Skeletal muscle satellite cell (primary cell): ENCODE measurements around the gene KLK10.

ENCODE experiments used
- H3K27me3 ChIP-seq: 2 replicates; pipeline ENCODE4 v1.7.0; 2013; ENCODE audit warnings: low read length; ENCODE audit not compliant: control insufficient read depth, insufficient read depth
- H3K36me3 ChIP-seq: 2 replicates; pipeline ENCODE4 v1.7.0; 2013; ENCODE audit warnings: mild to moderate bottlenecking, control low read depth, low read length; ENCODE audit not compliant: insufficient read depth
- H3K4me1 ChIP-seq: 2 replicates; pipeline ENCODE4 v1.7.0; 2013; ENCODE audit warnings: low read length; ENCODE audit not compliant: control insufficient read depth, insufficient read depth
- H3K4me2 ChIP-seq: 2 replicates; pipeline ENCODE4 v1.7.0; 2013; ENCODE audit warnings: mild to moderate bottlenecking, low read length
- H3K4me3 ChIP-seq: 2 replicates; pipeline ENCODE4 v1.7.0; 2013; ENCODE audit warnings: low read length
- H3K9ac ChIP-seq: 2 replicates; pipeline ENCODE4 v1.7.0; 2013; ENCODE audit warnings: mild to moderate bottlenecking, low read depth, low read length, moderate library complexity
- H3K9me3 ChIP-seq: replicated peaks from 2 replicates; pipeline ENCODE4 v1.7.0; 2013; ENCODE audit warnings: mild to moderate bottlenecking, control low read depth, low read length

Gene KLK10

DNA sequence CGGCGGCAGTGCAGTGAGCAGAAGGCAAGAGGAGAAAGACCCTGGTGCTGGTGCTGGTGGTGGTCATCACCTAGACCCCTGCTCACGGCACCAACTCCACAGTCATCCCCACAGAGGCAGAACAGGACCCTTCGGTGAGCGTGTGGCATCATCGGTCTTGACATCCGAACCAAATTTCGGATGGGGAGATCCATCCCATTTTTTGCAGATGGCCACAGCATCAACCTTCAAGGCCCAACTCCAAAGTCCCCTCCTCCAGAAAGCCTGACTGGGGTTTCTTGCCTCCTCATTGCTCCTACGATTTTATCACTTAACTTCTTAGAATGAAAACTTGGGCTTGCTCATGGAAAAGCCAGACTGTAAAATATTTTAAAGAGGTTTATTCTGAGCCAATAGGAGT lies 24.0 kb upstream of the KLK10 start:
- Histone ChIP-seq H3K27me3 (no peaks in the 10 kb centered on the region), H3K36me3 (no peaks in the 10 kb centered on the region), H3K9me3 (no peaks in the 10 kb centered on the region), H3K9ac (no peak overlapping the region), H3K4me1 (no peaks in the 10 kb centered on the region), H3K4me2 (no peak overlapping the region), H3K4me3 (no peak overlapping the region)

DNA sequence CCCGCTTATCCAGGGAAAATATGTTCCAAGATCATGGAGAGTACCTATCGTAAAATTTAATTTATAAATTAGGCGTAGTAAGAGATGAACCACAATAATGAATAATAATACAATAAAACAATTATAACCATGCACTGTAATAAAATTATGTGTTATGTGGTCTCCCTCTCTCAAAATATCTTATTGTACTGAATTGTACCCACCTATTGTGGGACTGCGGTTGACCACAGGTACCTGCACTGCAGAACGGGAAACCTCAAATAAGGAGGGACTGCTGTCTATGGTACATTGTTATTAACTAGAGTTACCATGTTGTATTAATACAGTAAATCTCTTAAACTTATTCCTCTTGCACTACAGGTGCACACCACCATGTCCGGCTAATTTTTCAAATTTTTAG lies 20.6 kb upstream of the KLK10 start:
- no peaks in the 10 kb centered on the region for H3K9me3 ChIP-seq
- H3K4me2 ChIP-seq: no peak overlapping the region
- no peaks in the 10 kb centered on the region for H3K4me1 ChIP-seq
- no peaks in the 10 kb centered on the region for H3K27me3 ChIP-seq
- H3K36me3 ChIP-seq: no peaks in the 10 kb centered on the region
- no peak overlapping the region for H3K9ac ChIP-seq
- H3K4me3 ChIP-seq: no peak overlapping the region

DNA sequence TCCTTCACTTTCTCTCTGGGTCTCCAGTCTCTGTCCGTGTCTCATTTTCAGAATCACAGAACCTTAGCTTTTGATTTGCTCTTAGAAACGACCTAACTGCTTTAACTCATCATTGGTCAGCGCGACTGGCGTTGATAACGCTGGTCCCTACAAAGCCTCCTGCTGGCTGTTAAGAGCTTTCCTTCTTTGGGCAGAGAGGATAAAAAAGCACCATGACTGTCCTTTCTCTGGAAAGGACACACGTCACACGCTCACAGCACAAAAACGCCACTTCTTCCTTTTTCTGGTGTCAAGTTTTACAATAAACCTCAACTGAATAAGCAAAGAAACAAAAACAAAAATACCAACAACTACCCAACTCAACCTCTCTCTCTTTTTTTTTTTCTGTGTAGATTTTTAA lies 17.0 kb upstream of the KLK10 start:
- Histone ChIP-seq H3K27me3 (no peaks in the 10 kb centered on the region), H3K9me3 (no peaks in the 10 kb centered on the region), H3K4me2 (no peak overlapping the region), H3K4me3 (no peak overlapping the region), H3K36me3 (no peaks in the 10 kb centered on the region), H3K4me1 (no peaks in the 10 kb centered on the region), H3K9ac (no peak overlapping the region)

DNA sequence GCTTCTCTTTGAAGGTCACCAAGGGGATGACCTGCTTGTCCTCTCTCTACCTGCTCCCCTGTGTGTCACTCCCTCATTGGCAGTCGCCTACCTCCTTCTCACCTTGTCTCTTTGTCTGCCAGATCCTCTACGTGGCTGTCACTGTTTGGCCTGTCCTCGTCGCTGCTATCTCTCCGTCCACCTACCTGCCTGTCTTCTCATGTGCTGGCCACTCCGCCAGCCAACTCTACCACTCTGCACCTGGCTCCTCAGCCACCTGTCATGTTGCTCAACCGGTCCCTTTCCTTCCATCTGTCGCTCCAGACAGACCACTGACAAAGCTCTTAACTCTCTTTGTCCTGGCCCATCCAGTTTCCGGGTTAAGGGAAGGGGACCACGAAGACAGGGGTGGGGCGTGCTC lies 15.2 kb upstream of the KLK10 start, which contains the start of gene KLK12:
KLK12 (minus strand) TSS at position 299 of the 400 bp plus-strand sequence. CDS start 381 bp downstream, outside the sequence.
- H3K4me1 ChIP-seq: no peaks in the 10 kb centered on the region
- H3K36me3 ChIP-seq: no peaks in the 10 kb centered on the region
- no peaks in the 10 kb centered on the region for H3K27me3 ChIP-seq
- no peaks in the 10 kb centered on the region for H3K9me3 ChIP-seq
- no peak within 1 kb of the TSS for H3K4me2 ChIP-seq
- no peak within 1 kb of the TSS for H3K9ac ChIP-seq
- H3K4me3 ChIP-seq: no peak within 1 kb of the TSS

DNA sequence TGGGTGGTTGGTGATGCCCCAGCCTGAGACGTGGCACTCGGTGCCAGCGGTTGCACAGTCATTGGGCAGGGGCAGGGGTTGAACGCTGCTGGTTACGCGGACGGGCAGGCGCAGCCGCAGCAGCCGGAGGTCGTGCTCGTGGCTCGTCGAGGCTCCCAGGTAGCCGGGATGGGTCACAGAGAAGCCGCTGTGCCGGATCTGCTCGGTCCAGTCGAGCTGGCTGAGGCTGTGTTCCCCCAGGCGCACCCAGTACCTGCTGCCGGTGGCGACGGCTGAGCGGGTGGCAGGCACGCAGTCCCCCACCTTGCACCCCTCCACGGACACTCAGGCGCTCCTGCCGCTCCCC lies 12.3 kb upstream of the KLK10 start:
- no peak overlapping the region for H3K4me2 ChIP-seq
- H3K9me3 ChIP-seq: no peaks in the 10 kb centered on the region
- H3K36me3 ChIP-seq: no peaks in the 10 kb centered on the region
- H3K27me3 ChIP-seq: no peaks in the 10 kb centered on the region
- H3K4me3 ChIP-seq: no peak overlapping the region
- no peaks in the 10 kb centered on the region for H3K4me1 ChIP-seq
- H3K9ac ChIP-seq: no peak overlapping the region

DNA sequence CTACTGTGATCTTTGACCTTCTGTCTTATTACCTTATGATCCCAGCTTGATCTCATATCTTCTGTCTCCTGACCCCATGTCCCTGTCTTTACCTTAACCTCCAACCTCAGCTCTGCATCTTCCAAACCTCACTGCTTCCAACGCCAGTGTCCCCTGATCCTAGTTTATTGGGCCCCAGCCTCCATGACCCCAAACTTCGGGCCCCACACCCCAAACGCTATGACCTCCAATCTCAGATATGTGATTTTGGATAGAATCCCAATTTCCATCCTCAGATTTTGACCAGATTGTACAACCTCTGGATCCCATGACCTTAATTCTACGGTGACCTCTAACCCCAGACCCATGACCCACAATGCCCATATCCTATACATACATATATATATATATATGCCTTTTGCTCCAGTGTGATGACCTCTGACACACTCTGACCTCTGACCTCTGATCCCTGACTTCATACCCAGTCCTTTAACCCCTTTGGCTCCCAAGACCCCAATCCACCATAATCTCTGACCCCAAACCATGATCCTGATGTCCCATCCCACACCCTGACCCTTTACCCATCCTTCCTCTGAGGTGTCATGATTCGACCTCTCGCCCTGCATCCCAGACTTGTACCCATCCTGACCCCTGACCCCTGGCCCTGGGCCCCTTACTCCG lies 11.8 kb upstream of the KLK10 start:
- Histone ChIP-seq H3K9me3 (no peaks in the 10 kb centered on the region), H3K4me2 (no peak overlapping the region), H3K4me3 (no peak overlapping the region), H3K9ac (no peak overlapping the region), H3K36me3 (no peaks in the 10 kb centered on the region), H3K4me1 (no peaks in the 10 kb centered on the region), H3K27me3 (no peaks in the 10 kb centered on the region)

DNA sequence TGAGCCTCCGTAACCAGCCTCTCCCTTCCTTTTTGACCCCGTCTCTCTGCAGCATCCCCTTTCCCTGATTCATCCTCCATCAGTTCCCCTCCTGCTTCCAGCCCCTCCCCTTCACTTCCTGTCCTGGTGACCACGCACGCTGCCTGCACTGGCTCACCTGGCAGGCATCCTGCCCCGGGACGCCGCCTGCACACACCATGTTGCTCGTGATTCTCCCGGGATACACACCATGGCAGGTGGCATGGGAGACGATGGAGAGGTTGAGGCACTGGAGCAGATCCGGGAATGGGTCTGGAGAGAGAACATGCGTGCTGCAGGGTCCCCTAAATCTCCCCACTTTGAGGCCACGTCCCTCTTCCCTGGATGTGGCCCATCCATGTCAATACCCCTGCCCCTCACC lies 11.1 kb upstream of the KLK10 start:
- no peaks in the 10 kb centered on the region for H3K4me1 ChIP-seq
- no peaks in the 10 kb centered on the region for H3K36me3 ChIP-seq
- H3K9ac ChIP-seq: no peak overlapping the region
- no peaks in the 10 kb centered on the region for H3K9me3 ChIP-seq
- no peak overlapping the region for H3K4me2 ChIP-seq
- H3K27me3 ChIP-seq: no peaks in the 10 kb centered on the region
- no peak overlapping the region for H3K4me3 ChIP-seq

DNA sequence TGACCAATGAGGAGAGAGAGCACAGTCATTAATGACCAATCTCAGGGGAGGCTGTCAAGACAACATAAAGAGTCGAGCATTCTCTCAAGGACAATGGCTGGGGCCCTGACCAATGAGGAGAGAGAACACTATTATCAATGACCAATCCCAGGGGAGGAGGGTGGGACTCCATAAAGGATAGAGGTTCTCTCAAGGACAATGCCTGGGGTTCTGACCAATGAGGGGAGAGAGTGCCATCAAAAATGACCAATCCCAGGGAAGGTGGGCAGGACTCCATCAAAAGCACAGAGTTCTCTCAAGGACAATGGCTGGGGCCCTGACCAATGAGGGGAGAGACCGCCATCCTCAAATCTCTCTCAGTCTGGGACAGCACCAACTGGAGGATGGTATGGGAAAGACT lies 10.2 kb upstream of the KLK10 start:
- H3K27me3 ChIP-seq: no peaks in the 10 kb centered on the region
- no peak overlapping the region for H3K9ac ChIP-seq
- no peaks in the 10 kb centered on the region for H3K36me3 ChIP-seq
- H3K4me1 ChIP-seq: no peaks in the 10 kb centered on the region
- no peak overlapping the region for H3K4me3 ChIP-seq
- H3K4me2 ChIP-seq: no peak overlapping the region
- no peaks in the 10 kb centered on the region for H3K9me3 ChIP-seq

DNA sequence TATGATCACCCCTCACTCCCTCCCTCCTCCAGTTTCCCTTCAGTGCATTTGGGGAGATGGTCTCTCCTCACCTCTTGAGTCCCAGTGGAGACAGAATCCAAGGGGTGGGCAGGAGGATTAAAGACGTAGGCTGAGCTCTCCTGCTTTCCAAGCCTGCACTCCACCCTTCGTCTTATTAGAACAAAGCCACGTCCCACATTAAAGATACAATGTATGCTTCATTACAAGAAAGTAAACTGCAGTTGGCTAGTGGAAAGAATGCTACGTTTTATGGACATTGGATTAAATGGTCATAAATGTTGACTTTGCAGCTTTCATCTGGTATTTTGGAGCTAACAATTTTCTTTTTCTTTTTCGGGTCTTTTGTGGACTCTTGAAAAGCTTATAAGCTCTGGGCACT lies 8.4 kb upstream of the KLK10 start:
- H3K4me3 ChIP-seq: no peak overlapping the region
- H3K36me3 ChIP-seq: no peaks in the 10 kb centered on the region
- no peaks in the 10 kb centered on the region for H3K27me3 ChIP-seq
- H3K4me2 ChIP-seq: no peak overlapping the region
- H3K4me1 ChIP-seq: no peaks in the 10 kb centered on the region
- H3K9me3 ChIP-seq: no peaks in the 10 kb centered on the region
- H3K9ac ChIP-seq: no peak overlapping the region

DNA sequence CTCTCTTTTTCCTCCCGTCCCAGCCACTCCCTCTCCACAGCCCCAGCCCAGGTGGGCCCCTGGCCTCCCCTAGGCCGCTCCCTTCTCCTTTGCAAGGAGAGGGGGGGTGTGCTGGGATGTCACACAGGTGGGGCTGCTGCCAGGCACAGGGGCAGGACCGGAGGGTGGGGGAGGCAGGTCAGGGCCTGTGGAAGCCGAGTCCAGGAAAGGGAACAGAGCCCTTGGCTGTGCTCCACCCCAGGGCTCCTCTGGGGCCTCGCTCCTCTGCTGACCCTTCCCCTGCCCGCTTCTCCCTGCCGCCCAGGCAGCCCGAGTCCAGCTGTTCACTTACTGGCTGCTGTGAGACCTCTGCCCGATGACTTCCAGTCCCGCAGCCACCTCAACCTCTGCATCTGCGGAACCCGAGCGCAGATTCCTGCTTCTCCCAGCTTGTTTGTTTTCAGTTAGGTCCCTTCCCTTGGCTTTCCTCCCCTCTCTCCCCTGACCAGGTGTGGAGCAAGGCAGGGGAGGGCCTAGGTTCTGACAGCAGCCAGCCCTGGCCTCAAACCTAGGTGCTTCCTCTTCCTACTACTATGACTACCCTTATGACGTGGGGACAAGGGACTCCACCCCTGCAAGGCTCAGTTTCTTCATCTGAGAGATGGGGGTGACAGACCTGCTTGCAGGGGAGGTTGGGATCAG lies 7.8 kb upstream of the KLK10 start:
- Histone ChIP-seq H3K4me2 (no peak overlapping the region), H3K9ac (no peak overlapping the region), H3K4me3 (no peak overlapping the region), H3K27me3 (no peaks in the 10 kb centered on the region), H3K4me1 (no peaks in the 10 kb centered on the region), H3K36me3 (no peaks in the 10 kb centered on the region), H3K9me3 (no peaks in the 10 kb centered on the region)

DNA sequence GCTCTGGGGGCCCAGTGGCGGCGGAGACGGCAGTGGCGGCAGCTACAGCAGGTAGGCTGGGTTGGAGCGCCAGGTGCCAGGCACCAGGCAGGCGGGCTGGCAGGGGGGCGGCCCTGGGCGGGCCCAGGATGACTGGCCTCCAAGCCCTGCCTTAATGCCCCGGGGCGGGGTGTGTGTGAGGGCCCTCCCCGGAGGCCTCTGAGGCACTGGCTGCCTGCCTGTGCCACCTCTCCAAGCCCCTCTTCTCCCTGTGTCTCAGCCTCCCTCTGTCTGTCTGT lies 7.0 kb upstream of the KLK10 start, which contains the start of gene KLK11:
KLK11 (minus strand) TSS at position 63 of the 278 bp plus-strand sequence. CDS start 985 bp downstream, outside the sequence.
- H3K9me3 ChIP-seq: no peaks in the 10 kb centered on the region
- H3K4me2 ChIP-seq: no peak within 1 kb of the TSS
- H3K4me3 ChIP-seq: no peak within 1 kb of the TSS
- no peak within 1 kb of the TSS for H3K9ac ChIP-seq
- H3K27me3 ChIP-seq: no peaks in the 10 kb centered on the region
- no peaks in the 10 kb centered on the region for H3K36me3 ChIP-seq
- H3K4me1 ChIP-seq: no peaks in the 10 kb centered on the region
